DMS53 treated with DMSO at 0.1 percent for 48 hours (cell line): ENCODE measurements around the gene MAP1B.

ENCODE experiments used
- DNase-seq: peaks from one replicate; lab custom pipeline; 2025; ENCODE audit not compliant: unreplicated experiment; lab: John Stamatoyannopoulos, UW

Gene MAP1B

DNA sequence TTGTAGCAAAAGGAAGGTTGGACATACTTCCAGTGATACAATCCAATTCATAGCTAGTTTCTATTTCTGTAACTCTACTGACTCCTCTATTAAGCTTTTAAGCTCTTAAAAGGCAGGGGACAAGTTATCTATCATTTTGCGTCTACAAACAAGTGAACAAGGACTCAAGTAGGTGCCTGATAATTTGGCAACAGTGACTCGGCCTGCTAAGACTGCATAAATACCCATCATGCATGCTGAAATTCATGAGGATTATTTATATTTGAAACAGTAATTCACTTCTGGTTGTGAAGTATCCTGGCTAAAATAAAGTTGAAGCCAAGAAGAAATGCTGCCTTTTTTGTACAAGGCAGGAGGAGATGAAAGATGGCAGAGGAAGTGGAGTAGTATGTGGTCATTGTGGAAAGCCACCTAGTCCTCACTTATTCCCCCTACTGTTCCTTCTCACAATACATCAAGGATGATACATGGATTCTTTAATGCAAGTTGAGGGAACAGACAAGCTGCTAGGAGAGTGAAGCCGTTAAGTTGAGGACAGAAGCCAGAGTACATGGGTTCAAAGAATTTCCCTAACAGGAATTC, 138.8 kb downstream of the MAP1B start:
- DNase-seq = no peak

- no peak for DNase-seq
Measured at GRCh38 chr5:72246954-72247442, 139.7 kb downstream of the MAP1B start.

DNA sequence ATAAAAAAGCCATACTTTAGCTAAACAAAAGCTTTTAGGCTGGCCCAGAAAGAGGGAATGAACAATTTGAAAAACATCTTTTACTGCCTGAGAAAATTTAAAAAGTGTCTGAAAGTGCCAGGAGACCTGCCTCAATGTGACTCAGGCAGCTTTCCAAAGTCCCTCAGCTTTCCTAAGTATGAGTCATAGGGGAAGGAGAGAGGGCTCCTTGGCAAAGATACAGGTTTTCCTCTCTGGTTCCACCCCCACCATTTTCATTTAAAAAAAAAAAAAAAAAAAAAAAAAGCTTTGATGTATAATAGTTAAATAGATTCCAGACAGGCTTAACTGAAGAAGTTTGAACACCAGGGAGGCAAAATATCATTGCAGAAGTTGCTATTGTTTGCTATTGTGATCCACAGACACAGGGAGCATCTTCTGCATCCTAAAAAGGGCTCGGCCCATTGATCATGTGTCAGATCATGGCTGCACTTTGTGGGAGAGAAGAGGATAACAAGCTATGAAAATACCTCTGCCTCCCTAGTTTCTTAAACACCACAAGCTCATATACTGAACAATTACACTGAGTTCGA, 141.2 kb downstream of the MAP1B start:
- peak; percentile 34 for DNase-seq

GRCh38 chr5:72251386-72251785, 144.1 kb downstream of the MAP1B start:
- no peak for DNase-seq

- no peak for DNase-seq
Measured at GRCh38 chr5:72252008-72252407, 144.7 kb downstream of the MAP1B start.

DNA sequence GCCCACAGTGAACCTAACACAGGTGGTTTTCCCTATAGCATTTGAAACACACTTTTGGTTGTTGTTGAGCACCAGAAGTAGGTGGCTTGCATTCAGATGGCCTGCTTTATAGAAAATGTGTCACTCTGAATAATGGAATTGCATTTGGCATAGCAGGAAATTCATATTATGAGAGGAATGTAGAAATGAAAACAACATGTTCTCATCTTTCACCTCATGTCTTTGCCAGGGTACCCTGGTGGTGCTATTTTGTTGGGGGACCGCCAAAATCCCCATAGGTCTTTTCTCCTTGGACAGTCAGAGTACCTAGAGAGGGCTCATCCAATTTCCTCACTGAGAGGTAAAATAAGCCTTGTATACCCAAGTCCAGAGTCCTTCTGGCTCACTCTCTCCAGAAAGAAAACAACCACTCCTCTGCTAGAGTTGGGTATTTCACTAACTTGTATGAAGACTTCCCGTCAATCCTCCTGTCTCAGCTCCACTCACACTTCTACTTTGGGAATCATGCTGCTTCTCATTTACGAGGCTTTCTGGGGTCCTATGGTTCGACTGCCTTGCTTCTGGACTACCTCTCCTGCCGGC, 145.4 kb downstream of the MAP1B start:
- no peak for DNase-seq

GRCh38 chr5:72255237-72255636, 148.0 kb downstream of the MAP1B start:
- DNase-seq = peak; percentile 4

- no peak for DNase-seq
Measured at GRCh38 chr5:72255670-72256069, 148.4 kb downstream of the MAP1B start.

GRCh38 chr5:72256536-72256935, 149.3 kb downstream of the MAP1B start:
- DNase-seq = no peak
